Adrenal gland (tissue), 12 donors: Measurements from ENCODE around the gene FOXA1. TPM values are rescaled to one million over a fixed set of nuclear protein-coding genes. Genes with fewer than 3 reads are reported as not detected.

Experiments
- DNase-seq, 7 donors: peaks; one replicate each; pipeline ENCODE4 v3.0.0-alpha.2; 2019 to 2020
- H3K27ac ChIP-seq, 5 donors: fragments of 200-600 bp; sonication (generic) in 4 of 5; 1 replicate in 3 of 5; 2 replicates in 2 of 5; pipeline versions ENCODE4 v1.5.1 to v1.8.0; 2016 to 2020; ENCODE audit warnings: mild to moderate bottlenecking in 1 of 5
- H3K27me3 ChIP-seq: fragments of 200-600 bp; 2 replicates; pipeline ENCODE4 v1.8.0; 2021
- H3K36me3 ChIP-seq, 2 donors: fragments of 200-600 bp; replicated peaks in 1 of 2; 1 replicate in 1 of 2; 2 replicates in 1 of 2; pipeline versions ENCODE4 v1.5.1 to v1.8.0; 2018 to 2022
- H3K4me1 ChIP-seq, 2 donors: fragments of 200-600 bp; replicated peaks in 1 of 2; 1 replicate in 1 of 2; 2 replicates in 1 of 2; pipeline versions ENCODE4 v1.5.1 to v1.8.0; 2018 to 2021
- H3K4me3 ChIP-seq, 4 donors: fragments of 200-600 bp; sonication (generic) in 3 of 4; one replicate each; pipeline ENCODE4 v1.5.1; 2016 to 2018
- H3K9me3 ChIP-seq, 3 donors: fragments of 200-600 bp; sonication (generic) in 1 of 3; replicated peaks in 1 of 3; 1 replicate in 2 of 3; 2 replicates in 1 of 3; pipeline versions ENCODE4 v1.5.1 to v1.8.0; 2016 to 2021
- CTCF ChIP-seq, 6 experiments: fragments of 450-650 bp in 4 of 6; fragments of 200-600 bp in 2 of 6; sonication (generic) in 1 of 6; IDR thresholded peaks; 1 replicate in 5 of 6; 2 replicates in 1 of 6; pipeline versions ENCODE4 v1.5.1 to v1.8.0; 2016 to 2021; ENCODE audit warnings: antibody characterized with exemption in 6 of 6, mild to moderate bottlenecking in 2 of 6, moderate library complexity in 1 of 6
- POLR2A ChIP-seq, 2 donors: fragments of 450-650 bp; IDR thresholded peaks; one replicate each; pipeline ENCODE4 v1.6.1; 2017; ENCODE audit warnings: antibody characterized with exemption in 2 of 2, mild to moderate bottlenecking in 2 of 2, moderate library complexity in 1 of 2
- WGBS, 4 donors: extraction: QIAGEN DNeasy Blood & Tissue Kit in 2 of 4; methylation state at CpG; one replicate each; pipeline versions ENCODE4 v1.1.5 to v1.1.7; 2013 to 2017; 5-methylcytosine and 5-hydroxymethylcytosine counted together
- intact Hi-C, 2 donors: fragments of 100-400 bp; cut with DNase I; formaldehyde crosslinking; loops; one replicate each; pipeline versions ENCODE4 v1.14.1 to v1.15.0; 2022 to 2023
- polyA plus RNA-seq, 3 donors: library from polyadenylated mRNA; stranded (reverse); fragments of 200-250 nt in 2 of 3; fragments of 350-450 nt in 1 of 3; fragmentation: Illumina TruSeq in 1 of 3; extraction: RNeasy Lipid Tissue Mini Kit (QIAGEN cat#74804) in 1 of 3; gene quantifications; one replicate each; pipeline ENCODE4 v1.2.3, GENCODE V29; 2013 to 2014
- total RNA-seq, 9 donors: library from RNA; depleted of rRNA in 4 of 9; stranded (reverse); fragments of >200 nt in 4 of 9; fragments of 120-200 nt in 1 of 9; fragmentation: NEBNext Ultra II Directional in 1 of 9; extraction: Animal tissue kit (Norgen Biotek cat#: 25700) in 1 of 9; gene quantifications; one replicate each; pipeline versions ENCODE4 v1.1.0 to v1.2.4, GENCODE V29; 2013 to 2023
- donor health status: healthy with polysubstance abuse.
- donor health status: Bipolar disorder and iron deficiency.
- donor health status: DM: yes; HTN: yes; CAD: no.
- donor health status: DM: no; HTN: no; CAD: no.
- donor health status: DM: no; HTN: no; CAD: no.
- donor health status: DM: yes; HTN: yes; CAD: no.

The FOXA1 gene
- total and polyA plus RNA-seq, 12 donors: 0.03 to 3.0 (median 0.32) TPM; not detected in 1

DNA sequence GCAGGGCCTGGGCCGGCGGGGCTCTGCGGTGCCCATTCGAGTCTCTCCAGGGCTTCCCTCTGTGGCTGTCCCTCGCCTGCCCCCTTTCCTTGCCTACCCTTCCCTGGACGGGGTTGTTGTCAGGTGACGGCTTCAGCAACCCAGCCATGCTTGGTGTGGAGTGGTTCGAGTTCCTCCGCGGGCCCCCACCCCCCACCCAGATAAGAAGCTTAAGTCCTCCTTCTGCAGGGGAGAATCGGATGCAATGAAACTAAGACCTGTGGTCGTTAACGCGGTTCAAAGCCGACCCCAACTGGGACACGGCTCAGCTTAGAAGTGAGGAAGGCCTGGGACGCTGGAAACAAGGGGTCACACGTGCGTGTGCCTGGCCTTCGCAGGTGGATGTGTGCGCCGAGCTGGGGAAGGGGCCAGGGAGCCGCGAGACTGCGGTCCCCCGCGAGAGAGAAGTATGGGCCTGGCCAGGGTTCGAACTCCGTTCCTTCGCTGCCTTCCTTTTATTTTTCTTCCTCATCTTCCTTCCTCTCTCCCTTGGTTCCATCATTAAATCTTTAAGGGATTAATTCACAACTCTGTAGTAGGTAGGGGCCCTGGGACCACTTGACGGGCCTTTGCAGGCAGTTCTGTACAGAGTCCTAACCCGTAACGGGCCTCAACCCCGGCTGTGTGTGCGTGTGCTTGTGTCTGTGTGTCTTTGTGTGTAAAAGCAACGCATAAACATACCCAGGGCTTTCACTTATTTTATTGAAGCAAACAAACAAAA is 3.9 kb upstream of the FOXA1 start:
- H3K9me3 ChIP-seq: no peaks in the 10 kb centered on the region
- H3K4me3 ChIP-seq: no peak overlapping the region
- peaks cover 86% of the 10 kb centered on the region for H3K27me3 ChIP-seq
- H3K36me3 ChIP-seq: no peaks in the 10 kb centered on the region
- no peak overlapping the region for H3K27ac ChIP-seq
- TF ChIP-seq POLR2A (IDR thresholded peaks at IDR 0.05) (no peak), CTCF (IDR thresholded peaks at IDR 0.05) (no peak)
- no peak for DNase-seq
- intact Hi-C loops: loop anchor here in 1 of 2 donors (10.0 kb wide), 1 partner anchor 354 kb away; no protein-coding TSS in a partner anchor
- WGBS, 4 donors: 20 to 32% (median 28%) methylated on average over 7 to 36 of the region's 36 CpGs
- peaks cover 12 to 16% of the 10 kb centered on the region in 2 donors for H3K4me1 ChIP-seq

- WGBS, 4 donors: 5 to 14% (median 10%) methylated on average over 10 to 50 of the region's 50 CpGs
Observed at GRCh38 chr14:37597914-37598746, 3.1 kb upstream of the FOXA1 start.

DNA sequence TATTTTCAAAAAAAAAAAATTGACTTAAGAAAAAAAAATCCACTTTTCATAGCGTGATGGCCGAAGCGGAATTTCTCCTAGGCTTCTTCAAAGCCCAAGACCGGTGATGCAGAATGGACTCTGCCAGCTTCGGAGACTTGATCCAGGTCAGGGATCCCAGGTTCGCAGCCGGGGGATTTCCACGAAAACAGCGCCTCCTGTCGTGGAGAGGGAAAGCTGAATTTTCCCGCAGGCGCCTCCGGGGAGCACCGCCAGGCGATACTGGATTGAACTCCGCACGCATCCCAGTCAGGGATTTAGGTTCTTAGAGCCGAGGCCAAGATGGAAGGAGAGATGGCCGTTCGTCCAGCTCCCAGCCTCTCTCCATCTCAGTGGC is 2.5 kb upstream of the FOXA1 start:
- Histone ChIP-seq H3K4me1 (peaks cover 12 to 16% of the 10 kb centered on the region in 2 donors), H3K36me3 (no peaks in the 10 kb centered on the region), H3K9me3 (no peaks in the 10 kb centered on the region), H3K4me3 (no peak overlapping the region), H3K27me3 (peaks cover 86% of the 10 kb centered on the region), H3K27ac (no peak overlapping the region)
- TF ChIP-seq CTCF (IDR thresholded peaks at IDR 0.05): no peak
- no peak for TF ChIP-seq POLR2A (IDR thresholded peaks at IDR 0.05)
- intact Hi-C loops: loop anchor here in 1 of 2 donors (10.0 kb wide), 1 partner anchor 353 kb away; no protein-coding TSS in a partner anchor
- WGBS, 4 donors: 11 to 12% (median 12%) methylated on average over 11 to 20 of the region's 20 CpGs
- no peak for DNase-seq

More at GRCh38 chr14:37597914-37598746, 3.1 kb upstream of the FOXA1 start:
- no peak for TF ChIP-seq CTCF (IDR thresholded peaks at IDR 0.05)
- TF ChIP-seq POLR2A (IDR thresholded peaks at IDR 0.05): no peak
- H3K4me1 ChIP-seq: peaks cover 12 to 16% of the 10 kb centered on the region in 2 donors
- peaks cover 86% of the 10 kb centered on the region for H3K27me3 ChIP-seq
- DNase-seq: no peak
- intact Hi-C loops: loop anchor here in 1 of 2 donors (10.0 kb wide), 1 partner anchor 353 kb away; no protein-coding TSS in a partner anchor
- no peak overlapping the region for H3K27ac ChIP-seq
- H3K4me3 ChIP-seq: no peak overlapping the region
- H3K9me3 ChIP-seq: no peaks in the 10 kb centered on the region
- no peaks in the 10 kb centered on the region for H3K36me3 ChIP-seq
